GM18508 (cell line): ENCODE results near the gene WDR64.
"Not testable (repeated sequence)": the region's sequence is repeated elsewhere in the genome, so short reads cannot be mapped to it uniquely, and the experiment has no call there.

ENCODE experiments used
- ATAC-seq: cut with Tn5 transposase; IDR thresholded peaks from one replicate; pipeline ENCODE4 v1.9.1; 2021; ENCODE audit warnings: moderate number of reproducible peaks; ENCODE audit not compliant: insufficient read depth, unreplicated experiment

WDR64 gene

GRCh38 chr1:241730031-241730430 is 78.0 kb downstream of the WDR64 start:
- ATAC-seq = no peak

- ATAC-seq = no peak
Measured at GRCh38 chr1:241733899-241734298, 81.8 kb downstream of the WDR64 start.

GRCh38 chr1:241734533-241734932 is 82.5 kb downstream of the WDR64 start:
- ATAC-seq = no peak

- ATAC-seq = not testable (repeated sequence)
Measured at GRCh38 chr1:241735493-241735926, 83.4 kb downstream of the WDR64 start.

- no peak for ATAC-seq
Measured at GRCh38 chr1:241736387-241736786, 84.3 kb downstream of the WDR64 start.

GRCh38 chr1:241738284-241739078 is 86.4 kb downstream of the WDR64 start:
- no peak for ATAC-seq

- ATAC-seq = no peak
Measured at GRCh38 chr1:241742084-241742483, 90.0 kb downstream of the WDR64 start.

- no peak for ATAC-seq
Measured at GRCh38 chr1:241744591-241744990, 92.5 kb downstream of the WDR64 start.

GRCh38 chr1:241747992-241748391 is 95.9 kb downstream of the WDR64 start:
- ATAC-seq = no peak

GRCh38 chr1:241749041-241749944 is 97.2 kb downstream of the WDR64 start:
- ATAC-seq = no peak

GRCh38 chr1:241749945-241750695 is 98.0 kb downstream of the WDR64 start:
- no peak for ATAC-seq

GRCh38 chr1:241751524-241751923 is 99.4 kb downstream of the WDR64 start:
- no peak for ATAC-seq

GRCh38 chr1:241762713-241763339 is 110.7 kb downstream of the WDR64 start:
- ATAC-seq = no peak

GRCh38 chr1:241765390-241765789 is 113.3 kb downstream of the WDR64 start:
- no peak for ATAC-seq

- ATAC-seq = no peak
Measured at GRCh38 chr1:241767737-241768136, 115.7 kb downstream of the WDR64 start.

- ATAC-seq = no peak
Measured at GRCh38 chr1:241770115-241770514, 118.0 kb downstream of the WDR64 start.

- no peak for ATAC-seq
Measured at GRCh38 chr1:241771117-241771516, 119.0 kb downstream of the WDR64 start.

- ATAC-seq = no peak
Measured at GRCh38 chr1:241772932-241773500, 120.9 kb downstream of the WDR64 start.

- ATAC-seq = no peak
Measured at GRCh38 chr1:241773991-241774390, 121.9 kb downstream of the WDR64 start.

- no peak for ATAC-seq
Measured at GRCh38 chr1:241775021-241775420, 122.9 kb downstream of the WDR64 start.
